Measurements from ENCODE around the gene IFT20. TPM values are rescaled to one million over a fixed set of nuclear protein-coding genes. Genes with fewer than 3 reads are reported as not detected.

Gene IFT20
- total and polyA plus RNA-seq, 2 of the 13 experiments (the other 11 are each of a cell fraction or from before 2014, with no cell fraction given), result 28.0 to 37.8 TPM

- TF ChIP-seq TBL1XR1 (IDR thresholded peaks at IDR 0.05; ENCODE audit: borderline replicate concordance, low read length, partially characterized antibody), result no peak
- TF ChIP-seq BRF2 (CRISPR knock-in tag; IDR thresholded peaks at IDR 0.05), result peak; percentile 88
- TF ChIP-seq PHF20 (CRISPR knock-in tag; IDR thresholded peaks at IDR 0.05), result no peak; the same call in 1 of the 2 replicates
- no peak for TF ChIP-seq NR2F2 (IDR thresholded peaks at IDR 0.05; ENCODE audit: borderline replicate concordance, low read depth)
- TF ChIP-seq ZNF713 (CRISPR knock-in tag; IDR thresholded peaks at IDR 0.05), result no peak
- peak; percentile 12; the same call in 1 of the 2 replicates for TF ChIP-seq TFAP4 (IDR thresholded peaks at IDR 0.05; ENCODE audit: borderline replicate concordance, low read depth)
- 0 out of 2 replicates have a peak, but pooled peaks have one; percentile 37 for TF ChIP-seq TEAD2 (CRISPR knock-in tag; IDR thresholded peaks at IDR 0.05)
- TF ChIP-seq STAT6 (CRISPR knock-in tag; IDR thresholded peaks at IDR 0.05; ENCODE audit: borderline replicate concordance), result no peak
- peak; percentile 72; the same call in 1 of the 2 replicates for TF ChIP-seq NKX3-1 (CRISPR knock-in tag; IDR thresholded peaks at IDR 0.05)
- no peak for TF ChIP-seq ZNF747 (CRISPR knock-in tag; IDR thresholded peaks at IDR 0.05; ENCODE audit: borderline replicate concordance)
- TF ChIP-seq ZSCAN9 (CRISPR knock-in tag; IDR thresholded peaks at IDR 0.05; ENCODE audit: borderline replicate concordance), result no peak
- no peak for TF ChIP-seq JARID2 (CRISPR knock-in tag; IDR thresholded peaks at IDR 0.05; ENCODE audit: insufficient replicate concordance)
- peak; percentile 52 for TF ChIP-seq ARNT2 (CRISPR knock-in tag; IDR thresholded peaks at IDR 0.05; ENCODE audit: low read depth)
- peak; percentile 61 for TF ChIP-seq ZNF777 (CRISPR knock-in tag; IDR thresholded peaks at IDR 0.05)
- TF ChIP-seq, protein P1, sequence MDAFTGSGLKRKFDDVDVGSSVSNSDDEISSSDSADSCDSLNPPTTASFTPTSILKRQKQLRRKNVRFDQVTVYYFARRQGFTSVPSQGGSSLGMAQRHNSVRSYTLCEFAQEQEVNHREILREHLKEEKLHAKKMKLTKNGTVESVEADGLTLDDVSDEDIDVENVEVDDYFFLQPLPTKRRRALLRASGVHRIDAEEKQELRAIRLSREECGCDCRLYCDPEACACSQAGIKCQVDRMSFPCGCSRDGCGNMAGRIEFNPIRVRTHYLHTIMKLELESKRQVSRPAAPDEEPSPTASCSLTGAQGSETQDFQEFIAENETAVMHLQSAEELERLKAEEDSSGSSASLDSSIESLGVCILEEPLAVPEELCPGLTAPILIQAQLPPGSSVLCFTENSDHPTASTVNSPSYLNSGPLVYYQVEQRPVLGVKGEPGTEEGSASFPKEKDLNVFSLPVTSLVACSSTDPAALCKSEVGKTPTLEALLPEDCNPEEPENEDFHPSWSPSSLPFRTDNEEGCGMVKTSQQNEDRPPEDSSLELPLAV (CRISPR knock-in tag; conservative IDR thresholded peaks at IDR 0.05; ENCODE audit: low read depth), result no peak
- TF ChIP-seq ZKSCAN5 (CRISPR knock-in tag; IDR thresholded peaks at IDR 0.05), result no peak
- no peak for TF ChIP-seq HHEX (CRISPR knock-in tag; IDR thresholded peaks at IDR 0.05)
- no peak for TF ChIP-seq SIN3B (IDR thresholded peaks at IDR 0.05; ENCODE audit: low read length)
- 0 out of 2 replicates have a peak, but pooled peaks have one; percentile 57 for TF ChIP-seq ZNF703 (CRISPR knock-in tag; IDR thresholded peaks at IDR 0.05; ENCODE audit: borderline replicate concordance)
- TF ChIP-seq ETV6 (CRISPR knock-in tag; conservative IDR thresholded peaks at IDR 0.05), result no peak
- 0 out of 2 replicates have a peak, but pooled peaks have one; percentile 20 for TF ChIP-seq ZFP41 (CRISPR knock-in tag; IDR thresholded peaks at IDR 0.05; ENCODE audit: borderline replicate concordance)
- no peak for TF ChIP-seq SIX1 (CRISPR knock-in tag; IDR thresholded peaks at IDR 0.05; ENCODE audit: borderline replicate concordance)
- peak; percentile 61; the same call in 1 of the 2 replicates for TF ChIP-seq RFX5 (IDR thresholded peaks at IDR 0.05; ENCODE audit: low read depth, low read length)
Observed at GRCh38 chr17:28318759-28319597, 16.3 kb downstream of the IFT20 start, which contains the start of gene TMEM97 (continued).

Measured in HepG2 (cell line).